Measurements from ENCODE around the gene MED26.

Gene MED26

GRCh38 chr19:16649734-16650133 lies 21.7 kb upstream of the MED26 start:
- DNase-seq (ENCODE audit: low spot score): no peak

- DNase-seq (ENCODE audit: low spot score): no peak
Measured at GRCh38 chr19:16645140-16645539, 17.1 kb upstream of the MED26 start.

- no peak for DNase-seq (ENCODE audit: low spot score)
Measured at GRCh38 chr19:16641695-16642094, 13.7 kb upstream of the MED26 start.

- no peak for DNase-seq (ENCODE audit: low spot score)
Measured at GRCh38 chr19:16640951-16641350, 12.9 kb upstream of the MED26 start.

GRCh38 chr19:16638666-16639065 lies 10.7 kb upstream of the MED26 start:
- DNase-seq (ENCODE audit: low spot score): no peak

- no peak for DNase-seq (ENCODE audit: low spot score)
Measured at GRCh38 chr19:16637535-16637934, 9.5 kb upstream of the MED26 start.

- no peak for DNase-seq (ENCODE audit: low spot score)
Measured at GRCh38 chr19:16631465-16631864, 3.5 kb upstream of the MED26 start.

- DNase-seq (ENCODE audit: low spot score): no peak
Measured at GRCh38 chr19:16628984-16629691, 1.1 kb upstream of the MED26 start.

- DNase-seq (ENCODE audit: low spot score): no peak
Measured at GRCh38 chr19:16627928-16628182, 149 bp downstream of the MED26 start.

GRCh38 chr19:16627193-16627927 lies 644 bp downstream of the MED26 start:
- peak; percentile 31 for DNase-seq (ENCODE audit: low spot score)

GRCh38 chr19:16626796-16627192 lies 1.2 kb downstream of the MED26 start:
- no peak for DNase-seq (ENCODE audit: low spot score)

GRCh38 chr19:16625163-16625958 lies 2.6 kb downstream of the MED26 start:
- DNase-seq (ENCODE audit: low spot score): no peak

GRCh38 chr19:16624236-16624635 lies 3.8 kb downstream of the MED26 start:
- DNase-seq (ENCODE audit: low spot score): no peak

GRCh38 chr19:16623576-16623975 lies 4.4 kb downstream of the MED26 start:
- DNase-seq (ENCODE audit: low spot score): no peak

GRCh38 chr19:16623066-16623465 lies 4.9 kb downstream of the MED26 start:
- DNase-seq (ENCODE audit: low spot score): no peak

GRCh38 chr19:16621165-16621800 lies 6.7 kb downstream of the MED26 start:
- DNase-seq (ENCODE audit: low spot score): no peak

- no peak for DNase-seq (ENCODE audit: low spot score)
Measured at GRCh38 chr19:16620584-16620983, 7.4 kb downstream of the MED26 start.

- DNase-seq (ENCODE audit: low spot score): no peak
Measured at GRCh38 chr19:16620018-16620417, 8.0 kb downstream of the MED26 start.

GRCh38 chr19:16619457-16619856 lies 8.5 kb downstream of the MED26 start:
- DNase-seq (ENCODE audit: low spot score): no peak

GRCh38 chr19:16618248-16618647 lies 9.8 kb downstream of the MED26 start:
- no peak for DNase-seq (ENCODE audit: low spot score)

GRCh38 chr19:16615808-16616207 lies 12.2 kb downstream of the MED26 start:
- no peak for DNase-seq (ENCODE audit: low spot score)

GRCh38 chr19:16614941-16615340 lies 13.1 kb downstream of the MED26 start:
- no peak for DNase-seq (ENCODE audit: low spot score)

GRCh38 chr19:16613841-16614240 lies 14.2 kb downstream of the MED26 start:
- DNase-seq (ENCODE audit: low spot score): no peak

Data from hematopoietic multipotent progenitor cell treated with erythropoietin and hydrocortisone succinate and interleukin-3 and kit ligand, for 17 days (in vitro differentiated cells).